IMR-90 (cell line): ENCODE results near the gene HRH4. TPM values are rescaled to one million over a fixed set of nuclear protein-coding genes. Genes with fewer than 3 reads are reported as not detected.

ENCODE experiments used
- ATAC-seq: fragments of 200-7000 bp; cut with Tn5 transposase; 2 replicates; pipeline ENCODE4 v1.9.1; 2020; ENCODE audit warnings: low read depth, mild to moderate bottlenecking, moderate library complexity
- BruUV-seq: library from RNA; stranded (reverse); fragments of 400-500 nt; replicated peaks from 2 replicates; lab custom pipeline; 2021; lab: Mats Ljungman, UMichigan
- CTCF ChIA-PET: fragments of 300-600 bp; formaldehyde crosslinking; extraction: SDS; loops from one replicate; lab custom pipeline; 2021; ENCODE audit warnings: antibody characterized with exemption; lab: Yijun Ruan, JAX
- POLR2A ChIA-PET: fragments of 300-600 bp; sonication (Branson Sonifier 250); formaldehyde crosslinking; loops from one replicate; lab custom pipeline; 2022; ENCODE audit warnings: antibody characterized with exemption; ENCODE audit not compliant: unreplicated experiment; lab: Charles Lee
- DNase-seq: peaks from one replicate; pipeline ENCODE4 v3.0.0; 2013
- H2AFZ ChIP-seq: replicated peaks from 2 replicates; pipeline ENCODE3; 2013; ENCODE audit warnings: low read length, mild to moderate bottlenecking; ENCODE audit not compliant: poor library complexity
- H2AK5ac ChIP-seq: 2 replicates; pipeline ENCODE4 v1.6.1; 2013; ENCODE audit warnings: low read depth, low read length, inconsistent platforms
- H2AK9ac ChIP-seq: replicated peaks from 2 replicates; pipeline ENCODE3; 2013; ENCODE audit warnings: mild to moderate bottlenecking, low read depth, low read length, moderate library complexity; ENCODE audit not compliant: poor library complexity
- H2BK120ac ChIP-seq: 2 replicates; pipeline ENCODE4 v1.6.1; 2013; ENCODE audit warnings: low read depth, low read length, inconsistent platforms
- H2BK15ac ChIP-seq: 3 replicates; pipeline ENCODE4 v1.6.1; 2013; ENCODE audit warnings: low read depth, low read length, inconsistent platforms
- H2BK20ac ChIP-seq: 2 replicates; pipeline ENCODE4 v1.6.1; 2013; ENCODE audit warnings: low read depth, mild to moderate bottlenecking, inconsistent platforms, low read length, moderate library complexity
- H2BK5ac ChIP-seq: 2 replicates; pipeline ENCODE4 v1.6.1; 2013; ENCODE audit warnings: mild to moderate bottlenecking, low read depth, low read length, inconsistent platforms; ENCODE audit not compliant: poor library complexity, severe bottlenecking
- H3K14ac ChIP-seq: replicated peaks from 2 replicates; pipeline ENCODE4 v1.6.1; 2013; ENCODE audit warnings: low read depth, low read length, inconsistent platforms
- H3K18ac ChIP-seq: 2 replicates; pipeline ENCODE4 v1.6.1; 2013; ENCODE audit warnings: low read depth, low read length, control low read depth
- H3K23ac ChIP-seq: 2 replicates; pipeline ENCODE4 v1.6.1; 2013; ENCODE audit warnings: low read depth, low read length, inconsistent platforms
- H3K27ac ChIP-seq: 2 replicates; pipeline ENCODE4 v1.5.1; 2013; ENCODE audit warnings: mild to moderate bottlenecking, control low read depth, low read length; ENCODE audit not compliant: insufficient read depth
- H3K27me3 ChIP-seq: 2 replicates; pipeline ENCODE4 v1.6.1; 2013; ENCODE audit warnings: low read length; ENCODE audit not compliant: control insufficient read depth, insufficient read depth
- H3K36me3 ChIP-seq: 2 replicates; pipeline ENCODE4 v1.6.1; 2013; ENCODE audit warnings: low read length, mixed read lengths; ENCODE audit not compliant: control insufficient read depth, insufficient read depth
- H3K4ac ChIP-seq: 2 replicates; pipeline ENCODE4 v1.6.1; 2013; ENCODE audit warnings: low read depth, low read length, inconsistent platforms
- H3K4me1 ChIP-seq: 2 replicates; pipeline ENCODE4 v1.6.1; 2013; ENCODE audit warnings: low read length, mixed read lengths; ENCODE audit not compliant: control insufficient read depth, insufficient read depth
- H3K4me2 ChIP-seq: 2 replicates; pipeline ENCODE4 v1.6.1; 2013; ENCODE audit warnings: low read depth, mild to moderate bottlenecking, control low read depth, low read length, moderate library complexity
- H3K4me3 ChIP-seq: 2 replicates; pipeline ENCODE4 v1.5.1; 2013; ENCODE audit warnings: low read depth, mild to moderate bottlenecking, control low read depth, low read length, moderate library complexity; ENCODE audit not compliant: insufficient read depth
- H3K56ac ChIP-seq: 2 replicates; pipeline ENCODE4 v1.6.1; 2013; ENCODE audit warnings: low read length, inconsistent platforms; ENCODE audit not compliant: insufficient read depth; ENCODE audit errors: extremely low read depth
- H3K79me1 ChIP-seq, 2 experiments: 2 replicates each; pipeline ENCODE4 v1.6.1; 2013; ENCODE audit warnings: low read length in 2 of 2, inconsistent platforms in 1 of 2, low read depth in 1 of 2
- H3K9ac ChIP-seq: 2 replicates; pipeline ENCODE4 v1.6.1; 2013; ENCODE audit warnings: low read depth, low read length, control low read depth
- H3K9me1 ChIP-seq: 2 replicates; pipeline ENCODE4 v1.6.1; 2013; ENCODE audit warnings: low read length, inconsistent platforms; ENCODE audit not compliant: insufficient read depth
- H3K9me3 ChIP-seq: 2 replicates; pipeline ENCODE4 v1.6.1; 2013; ENCODE audit warnings: low read length; ENCODE audit not compliant: control insufficient read depth, insufficient read depth
- H4K20me1 ChIP-seq: 2 replicates; pipeline ENCODE4 v1.6.1; 2013; ENCODE audit warnings: low read length, inconsistent platforms; ENCODE audit not compliant: insufficient read depth
- H4K5ac ChIP-seq: 2 replicates; pipeline ENCODE4 v1.6.1; 2013; ENCODE audit warnings: mild to moderate bottlenecking, low read depth, low read length, control low read depth
- H4K8ac ChIP-seq, 2 experiments: 2 replicates each; pipeline ENCODE4 v1.6.1; 2013; ENCODE audit warnings: low read depth in 2 of 2, low read length in 2 of 2, control low read depth in 1 of 2, inconsistent platforms in 1 of 2
- H4K91ac ChIP-seq: 2 replicates; pipeline ENCODE4 v1.6.1; 2013; ENCODE audit warnings: low read depth, low read length, inconsistent platforms; ENCODE audit not compliant: insufficient read depth
- BHLHE40 ChIP-seq: fragments of 150-350 bp; IDR thresholded peaks from 2 replicates; pipeline ENCODE4 v1.6.1; 2016; ENCODE audit warnings: mild to moderate bottlenecking, low read depth, low read length
- CEBPB ChIP-seq: IDR thresholded peaks from 2 replicates; pipeline ENCODE4 v1.6.1; 2012; ENCODE audit warnings: low read depth, low read length, improper control_type of control experiment
- CHD1 ChIP-seq: IDR thresholded peaks from 2 replicates; pipeline ENCODE4 v1.6.1; 2012; ENCODE audit warnings: low read depth, low read length, improper control_type of control experiment
- FOS ChIP-seq: fragments of 150-350 bp; IDR thresholded peaks from 2 replicates; pipeline ENCODE4 v1.6.1; 2016; ENCODE audit warnings: low read depth, low read length
- MAFK ChIP-seq: IDR thresholded peaks from 2 replicates; pipeline ENCODE4 v1.6.1; 2012; ENCODE audit warnings: low read depth, low read length, improper control_type of control experiment
- MAZ ChIP-seq: IDR thresholded peaks from 2 replicates; pipeline ENCODE4 v1.6.1; 2012; ENCODE audit warnings: low read depth, mild to moderate bottlenecking, low read length, improper control_type of control experiment, moderate library complexity, borderline replicate concordance
- MXI1 ChIP-seq: IDR thresholded peaks from 2 replicates; pipeline ENCODE4 v1.6.1; 2012; ENCODE audit warnings: low read depth, mild to moderate bottlenecking, low read length, moderate library complexity, borderline replicate concordance
- NFE2L2 ChIP-seq: fragments of 150-350 bp; IDR thresholded peaks from 2 replicates; pipeline ENCODE4 v1.6.1; 2016; ENCODE audit warnings: low read depth, mild to moderate bottlenecking, low read length
- POLR2A ChIP-seq: IDR thresholded peaks from 2 replicates; pipeline ENCODE4 v1.6.1; 2012; ENCODE audit warnings: mild to moderate bottlenecking, low read depth, low read length
- RAD21 ChIP-seq: IDR thresholded peaks from 2 replicates; pipeline ENCODE4 v1.6.1; 2012; ENCODE audit warnings: low read length, improper control_type of control experiment
- RCOR1 ChIP-seq: IDR thresholded peaks from 2 replicates; pipeline ENCODE4 v1.6.1; 2012; ENCODE audit warnings: mild to moderate bottlenecking, low read length, improper control_type of control experiment; ENCODE audit not compliant: insufficient replicate concordance
- RFX5 ChIP-seq: IDR thresholded peaks from 2 replicates; pipeline ENCODE4 v1.8.0; 2012; ENCODE audit warnings: low read depth, mild to moderate bottlenecking, low read length, moderate library complexity
- SMC3 ChIP-seq: fragments of 150-350 bp; IDR thresholded peaks from 2 replicates; pipeline ENCODE4 v1.6.1; 2016; ENCODE audit warnings: low read depth, mild to moderate bottlenecking, antibody characterized with exemption, low read length, moderate library complexity
- WGBS, 2 experiments: methylation state at CpG; one replicate each; pipeline versions ENCODE4 v1.1.5 to v1.1.7; 2013; ENCODE audit warnings: missing lambda C conversion rate in 2 of 2; ENCODE audit not compliant: insufficient read length in 1 of 2; ENCODE audit errors: extremely low coverage in 2 of 2; 5-methylcytosine and 5-hydroxymethylcytosine counted together
- dilution Hi-C: fragments of 300-500 bp; cut with HindIII; formaldehyde crosslinking; loops from one replicate; pipeline ENCODE4 v1.14.3; 2018; ENCODE audit warnings: low sequenced_read_pairs; ENCODE audit not compliant: unreplicated experiment
- in situ Hi-C: fragments of 300-500 bp; cut with MboI; formaldehyde crosslinking; loops from 3 replicates; pipeline ENCODE4 v1.14.3; 2019; ENCODE audit warnings: low sequenced_read_pairs, inconsistent platforms, mixed read lengths
- intact Hi-C: fragments of 100-400 bp; cut with micrococcal nuclease; formaldehyde crosslinking; loops from 2 replicates; pipeline ENCODE4 v1.10.0; 2022
- polyA plus RNA-seq, 3 experiments: library from polyadenylated mRNA; depleted of rRNA; stranded (reverse); fragments of >200 nt; gene quantifications; 2 replicates each; pipeline ENCODE4 v1.2.3, GENCODE V29; 2012; ENCODE audit warnings: low replicate concordance in 1 of 3
- total RNA-seq: library from RNA; depleted of rRNA; stranded (reverse); fragments of >200 nt; gene quantifications from 2 replicates; pipeline ENCODE4 v1.2.3, GENCODE V29; 2012
- TF ChIP-seq, protein P1 (sequence below): conservative IDR thresholded peaks from 2 replicates; pipeline ENCODE4 v1.5.1; 2012; ENCODE audit warnings: mild to moderate bottlenecking, low read depth, low read length, improper control_type of control experiment
- TF ChIP-seq, protein P2 (sequence below): fragments of 150-350 bp; IDR thresholded peaks from 2 replicates; pipeline ENCODE4 v1.6.1; 2017; ENCODE audit warnings: mild to moderate bottlenecking, antibody characterized with exemption, low read length, low read depth
- TF ChIP-seq, protein P3 (sequence below): fragments of 150-350 bp; IDR thresholded peaks from 2 replicates; pipeline ENCODE4 v1.6.1; 2016; ENCODE audit warnings: low read depth, mild to moderate bottlenecking, low read length, moderate library complexity, borderline replicate concordance

HRH4 gene
- total and polyA plus RNA-seq, 2 of the 4 experiments (the other 2 are of a cell fraction) = not detected

DNA sequence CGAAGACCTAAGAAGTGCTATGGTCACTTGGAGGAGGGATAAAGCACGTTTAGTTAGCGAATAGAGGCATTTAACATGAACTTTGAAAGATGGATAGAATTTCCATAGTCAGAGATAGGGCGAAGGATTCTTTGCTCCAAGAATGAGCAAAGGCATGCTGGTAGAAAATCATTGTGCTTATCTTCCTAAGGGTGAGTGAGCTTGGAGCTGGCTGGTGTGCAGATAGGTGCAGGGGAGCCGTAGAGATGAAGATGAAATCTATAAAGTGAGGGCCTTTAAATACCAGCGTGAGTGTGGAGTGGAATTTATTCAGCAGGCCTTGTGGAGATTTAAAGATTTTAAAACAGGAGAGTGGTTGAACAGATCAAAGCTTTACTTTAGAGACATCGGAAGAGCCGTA is 1.6 kb downstream of the HRH4 start:
- Histone ChIP-seq H3K56ac (no peak overlapping the region), H3K9me3 (no peaks in the 10 kb centered on the region), H2BK5ac (no peak overlapping the region), H3K23ac (no peak overlapping the region), H3K4me1 (no peaks in the 10 kb centered on the region), H3K18ac (no peak overlapping the region), H2AK5ac (no peak overlapping the region), H2AK9ac (no peak overlapping the region), H3K36me3 (no peaks in the 10 kb centered on the region), H4K5ac (no peak overlapping the region), H4K8ac (no peak overlapping the region), H2BK20ac (no peak overlapping the region), H2BK15ac (no peak overlapping the region), H3K4me2 (no peak overlapping the region), H3K9ac (no peak overlapping the region), H3K27ac (no peak overlapping the region), H2BK120ac (no peak overlapping the region), H3K4ac (no peak overlapping the region), H3K79me1 (no peaks in the 10 kb centered on the region), H4K91ac (no peak overlapping the region), H3K14ac (no peak overlapping the region), H4K20me1 (no peaks in the 10 kb centered on the region), H3K27me3 (no peaks in the 10 kb centered on the region; the same call in none of the 2 replicates), H3K9me1 (0 out of 2 replicates have a peak, but pooled peaks cover 2% of the 10 kb centered on the region), H2AFZ (no peak overlapping the region), H3K4me3 (no peak overlapping the region)
- intact Hi-C loops = no loop called here
- ChIA-PET POLR2A (no interaction called here), CTCF (no interaction called here)
- no TSS peak for BruUV-seq
- TF ChIP-seq FOS (no peak), RCOR1 (no peak), CHD1 (no peak), NFE2L2 (no peak), POLR2A (no peak), RFX5 (no peak), SMC3 (no peak), MAFK (no peak), MXI1 (no peak), CEBPB (no peak), BHLHE40 (no peak), MAZ (no peak), RAD21 (no peak)
- TF ChIP-seq, protein P1, sequence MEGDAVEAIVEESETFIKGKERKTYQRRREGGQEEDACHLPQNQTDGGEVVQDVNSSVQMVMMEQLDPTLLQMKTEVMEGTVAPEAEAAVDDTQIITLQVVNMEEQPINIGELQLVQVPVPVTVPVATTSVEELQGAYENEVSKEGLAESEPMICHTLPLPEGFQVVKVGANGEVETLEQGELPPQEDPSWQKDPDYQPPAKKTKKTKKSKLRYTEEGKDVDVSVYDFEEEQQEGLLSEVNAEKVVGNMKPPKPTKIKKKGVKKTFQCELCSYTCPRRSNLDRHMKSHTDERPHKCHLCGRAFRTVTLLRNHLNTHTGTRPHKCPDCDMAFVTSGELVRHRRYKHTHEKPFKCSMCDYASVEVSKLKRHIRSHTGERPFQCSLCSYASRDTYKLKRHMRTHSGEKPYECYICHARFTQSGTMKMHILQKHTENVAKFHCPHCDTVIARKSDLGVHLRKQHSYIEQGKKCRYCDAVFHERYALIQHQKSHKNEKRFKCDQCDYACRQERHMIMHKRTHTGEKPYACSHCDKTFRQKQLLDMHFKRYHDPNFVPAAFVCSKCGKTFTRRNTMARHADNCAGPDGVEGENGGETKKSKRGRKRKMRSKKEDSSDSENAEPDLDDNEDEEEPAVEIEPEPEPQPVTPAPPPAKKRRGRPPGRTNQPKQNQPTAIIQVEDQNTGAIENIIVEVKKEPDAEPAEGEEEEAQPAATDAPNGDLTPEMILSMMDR = no peak
- TF ChIP-seq, protein P2, sequence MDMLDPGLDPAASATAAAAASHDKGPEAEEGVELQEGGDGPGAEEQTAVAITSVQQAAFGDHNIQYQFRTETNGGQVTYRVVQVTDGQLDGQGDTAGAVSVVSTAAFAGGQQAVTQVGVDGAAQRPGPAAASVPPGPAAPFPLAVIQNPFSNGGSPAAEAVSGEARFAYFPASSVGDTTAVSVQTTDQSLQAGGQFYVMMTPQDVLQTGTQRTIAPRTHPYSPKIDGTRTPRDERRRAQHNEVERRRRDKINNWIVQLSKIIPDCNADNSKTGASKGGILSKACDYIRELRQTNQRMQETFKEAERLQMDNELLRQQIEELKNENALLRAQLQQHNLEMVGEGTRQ = no peak
- TF ChIP-seq, protein P3, sequence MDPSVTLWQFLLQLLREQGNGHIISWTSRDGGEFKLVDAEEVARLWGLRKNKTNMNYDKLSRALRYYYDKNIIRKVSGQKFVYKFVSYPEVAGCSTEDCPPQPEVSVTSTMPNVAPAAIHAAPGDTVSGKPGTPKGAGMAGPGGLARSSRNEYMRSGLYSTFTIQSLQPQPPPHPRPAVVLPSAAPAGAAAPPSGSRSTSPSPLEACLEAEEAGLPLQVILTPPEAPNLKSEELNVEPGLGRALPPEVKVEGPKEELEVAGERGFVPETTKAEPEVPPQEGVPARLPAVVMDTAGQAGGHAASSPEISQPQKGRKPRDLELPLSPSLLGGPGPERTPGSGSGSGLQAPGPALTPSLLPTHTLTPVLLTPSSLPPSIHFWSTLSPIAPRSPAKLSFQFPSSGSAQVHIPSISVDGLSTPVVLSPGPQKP = no peak
- no peak for ATAC-seq
- no peak for DNase-seq
- in situ Hi-C loops = no loop called here
- dilution Hi-C loops = no loop called here
- 91% methylated on average over 8 of the region's 8 CpGs; no CpG with 5 or more reads in 1 of the 2 experiments for WGBS, 2 experiments
